Coronary artery (tissue), 2 donors: ENCODE measurements around the gene SNTA1.

ENCODE experiments used
- DNase-seq: peaks from one replicate; pipeline ENCODE4 v3.0.0-alpha.2; 2017; ENCODE audit warnings: low spot score
- H3K27ac ChIP-seq, 2 donors: fragments of 200-600 bp; sonication (generic); one replicate each; pipeline ENCODE4 v1.5.1; 2016 to 2019
- H3K4me3 ChIP-seq: fragments of 200-600 bp; sonication (generic); 2 replicates; pipeline ENCODE4 v1.5.1; 2016; ENCODE audit warnings: mild to moderate bottlenecking, moderate library complexity
- TF ChIP-seq, protein P1 (sequence below): fragments of 200-600 bp; sonication (generic); IDR thresholded peaks from one replicate; pipeline ENCODE4 v1.5.1; 2019; ENCODE audit warnings: antibody characterized with exemption

The SNTA1 gene

DNA sequence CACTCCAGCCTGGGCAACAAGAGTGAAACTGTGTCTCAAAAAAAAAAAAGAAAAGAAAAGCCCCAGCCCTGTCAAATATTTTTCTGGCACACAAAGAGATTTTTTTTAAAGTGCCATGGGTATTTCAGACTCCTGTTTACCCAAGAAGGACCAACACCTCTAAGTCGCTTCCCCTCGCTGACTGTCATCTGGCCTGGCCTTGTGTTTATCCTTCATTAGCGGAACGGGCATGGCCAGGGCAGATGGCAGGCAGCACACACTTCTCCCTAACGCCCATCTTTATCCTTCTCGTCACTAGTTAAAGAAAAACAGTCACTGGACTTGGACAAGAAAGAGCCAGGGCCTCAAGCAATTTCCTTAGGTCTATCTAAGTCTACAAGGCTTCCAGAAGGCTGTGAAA, 39.0 kb upstream of the SNTA1 start:
- TF ChIP-seq, protein P1, sequence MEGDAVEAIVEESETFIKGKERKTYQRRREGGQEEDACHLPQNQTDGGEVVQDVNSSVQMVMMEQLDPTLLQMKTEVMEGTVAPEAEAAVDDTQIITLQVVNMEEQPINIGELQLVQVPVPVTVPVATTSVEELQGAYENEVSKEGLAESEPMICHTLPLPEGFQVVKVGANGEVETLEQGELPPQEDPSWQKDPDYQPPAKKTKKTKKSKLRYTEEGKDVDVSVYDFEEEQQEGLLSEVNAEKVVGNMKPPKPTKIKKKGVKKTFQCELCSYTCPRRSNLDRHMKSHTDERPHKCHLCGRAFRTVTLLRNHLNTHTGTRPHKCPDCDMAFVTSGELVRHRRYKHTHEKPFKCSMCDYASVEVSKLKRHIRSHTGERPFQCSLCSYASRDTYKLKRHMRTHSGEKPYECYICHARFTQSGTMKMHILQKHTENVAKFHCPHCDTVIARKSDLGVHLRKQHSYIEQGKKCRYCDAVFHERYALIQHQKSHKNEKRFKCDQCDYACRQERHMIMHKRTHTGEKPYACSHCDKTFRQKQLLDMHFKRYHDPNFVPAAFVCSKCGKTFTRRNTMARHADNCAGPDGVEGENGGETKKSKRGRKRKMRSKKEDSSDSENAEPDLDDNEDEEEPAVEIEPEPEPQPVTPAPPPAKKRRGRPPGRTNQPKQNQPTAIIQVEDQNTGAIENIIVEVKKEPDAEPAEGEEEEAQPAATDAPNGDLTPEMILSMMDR: no peak
- no peak for DNase-seq
- H3K27ac ChIP-seq: no peak overlapping the region
- no peak overlapping the region for H3K4me3 ChIP-seq

- H3K27ac ChIP-seq: no peak overlapping the region
- TF ChIP-seq, protein P1: no peak
- DNase-seq: no peak
- no peak overlapping the region for H3K4me3 ChIP-seq
Measured at GRCh38 chr20:33481431-33481941, 37.9 kb upstream of the SNTA1 start.

GRCh38 chr20:33480048-33480447, 36.5 kb upstream of the SNTA1 start:
- DNase-seq: no peak
- H3K4me3 ChIP-seq: no peak overlapping the region
- H3K27ac ChIP-seq: no peak overlapping the region
- TF ChIP-seq, protein P1: no peak

DNA sequence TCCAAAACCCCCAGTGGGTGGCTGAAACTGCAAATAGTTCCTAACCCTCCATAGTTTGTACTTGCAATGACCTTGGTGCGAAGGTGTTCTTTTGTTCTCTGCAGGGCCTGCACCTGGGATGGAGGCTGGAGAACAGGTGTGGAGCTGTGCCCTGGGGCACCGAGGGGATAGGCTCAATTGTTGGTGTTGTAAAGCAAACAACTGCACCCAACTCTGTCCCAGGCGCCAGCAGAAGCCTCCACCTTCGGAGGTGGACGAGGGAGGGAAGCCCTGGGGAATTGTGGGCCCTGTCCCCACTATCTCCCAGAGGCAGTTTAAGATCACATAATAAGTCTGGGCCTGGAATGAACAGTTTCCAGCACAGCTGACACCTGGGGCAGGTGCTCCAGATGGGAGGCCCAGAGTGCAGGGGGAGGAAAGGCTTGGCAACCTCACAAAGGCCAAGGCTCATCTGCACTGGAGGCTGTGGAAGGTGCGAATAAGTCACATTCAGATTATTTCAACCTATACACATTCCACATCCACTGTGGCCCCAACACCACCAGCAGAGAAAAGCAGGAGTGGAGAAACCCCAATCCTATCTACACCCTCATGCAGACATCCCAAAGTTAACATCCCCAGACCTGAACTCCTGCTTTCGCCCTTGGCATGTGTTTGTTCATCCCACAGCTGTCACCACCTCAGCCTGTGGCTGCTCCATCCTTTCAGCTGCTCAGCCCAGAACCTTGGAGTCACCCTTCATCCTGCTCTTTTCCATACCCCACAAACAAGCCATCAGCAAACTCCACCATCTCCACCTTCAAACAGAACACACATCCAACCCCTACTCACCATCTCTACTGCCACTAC, 34.0 kb upstream of the SNTA1 start:
- no peak overlapping the region for H3K27ac ChIP-seq
- DNase-seq: no peak

GRCh38 chr20:33475381-33476152, 32.0 kb upstream of the SNTA1 start:
- no peak for DNase-seq
- Histone ChIP-seq H3K27ac (no peak overlapping the region), H3K4me3 (no peak overlapping the region)
- TF ChIP-seq, protein P1: no peak

More for the DNA sequence above, 34.0 kb upstream of the SNTA1 start:
- TF ChIP-seq, protein P1: no peak
- H3K4me3 ChIP-seq: no peak overlapping the region

DNA sequence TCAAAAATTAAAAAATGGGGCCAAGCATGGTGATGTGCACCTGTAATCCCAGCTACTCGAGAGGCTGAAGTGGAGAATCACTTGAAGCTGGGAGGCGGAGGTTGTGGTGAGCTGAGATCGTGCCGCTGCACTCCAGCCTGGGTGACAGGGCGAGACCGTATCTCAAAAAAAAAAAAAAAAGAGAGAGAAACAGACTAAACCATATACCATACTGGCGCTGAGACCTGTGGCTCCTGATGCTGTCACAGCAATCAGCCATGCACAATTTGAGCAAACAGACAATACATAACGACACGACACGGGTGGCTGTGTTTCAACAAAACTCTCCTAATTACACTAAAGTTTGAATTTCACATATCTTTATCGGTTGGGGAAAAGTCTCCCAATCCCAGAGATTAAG, 31.4 kb upstream of the SNTA1 start:
- Histone ChIP-seq H3K4me3 (no peak overlapping the region), H3K27ac (no peak overlapping the region)
- no peak for DNase-seq
- TF ChIP-seq, protein P1: no peak
